KOPT-K1 (cell line): ENCODE data around the gene APCDD1L.
"Not testable (repeated sequence)": the region's sequence is repeated elsewhere in the genome, so short reads cannot be mapped to it uniquely, and the experiment has no call there.

Source experiments
- H3K27ac ChIP-seq: fragments of 200-600 bp; sonication (generic); 2 replicates; pipeline ENCODE4 v1.5.1; 2016; ENCODE audit warnings: antibody characterized with exemption, mild to moderate bottlenecking, low read depth, low read length; ENCODE audit not compliant: poor library complexity, severe bottlenecking
- H3K36me3 ChIP-seq: fragments of 200-600 bp; sonication (generic); 2 replicates; pipeline ENCODE4 v1.5.1; 2017; ENCODE audit warnings: antibody characterized with exemption, mild to moderate bottlenecking, low read length, moderate library complexity; ENCODE audit not compliant: insufficient read depth
- H3K9me3 ChIP-seq: fragments of 200-600 bp; sonication (generic); 2 replicates; pipeline ENCODE4 v1.5.1; 2017; ENCODE audit warnings: antibody characterized with exemption, low read length, mild to moderate bottlenecking; ENCODE audit not compliant: insufficient read depth, poor library complexity, severe bottlenecking

Gene APCDD1L

DNA sequence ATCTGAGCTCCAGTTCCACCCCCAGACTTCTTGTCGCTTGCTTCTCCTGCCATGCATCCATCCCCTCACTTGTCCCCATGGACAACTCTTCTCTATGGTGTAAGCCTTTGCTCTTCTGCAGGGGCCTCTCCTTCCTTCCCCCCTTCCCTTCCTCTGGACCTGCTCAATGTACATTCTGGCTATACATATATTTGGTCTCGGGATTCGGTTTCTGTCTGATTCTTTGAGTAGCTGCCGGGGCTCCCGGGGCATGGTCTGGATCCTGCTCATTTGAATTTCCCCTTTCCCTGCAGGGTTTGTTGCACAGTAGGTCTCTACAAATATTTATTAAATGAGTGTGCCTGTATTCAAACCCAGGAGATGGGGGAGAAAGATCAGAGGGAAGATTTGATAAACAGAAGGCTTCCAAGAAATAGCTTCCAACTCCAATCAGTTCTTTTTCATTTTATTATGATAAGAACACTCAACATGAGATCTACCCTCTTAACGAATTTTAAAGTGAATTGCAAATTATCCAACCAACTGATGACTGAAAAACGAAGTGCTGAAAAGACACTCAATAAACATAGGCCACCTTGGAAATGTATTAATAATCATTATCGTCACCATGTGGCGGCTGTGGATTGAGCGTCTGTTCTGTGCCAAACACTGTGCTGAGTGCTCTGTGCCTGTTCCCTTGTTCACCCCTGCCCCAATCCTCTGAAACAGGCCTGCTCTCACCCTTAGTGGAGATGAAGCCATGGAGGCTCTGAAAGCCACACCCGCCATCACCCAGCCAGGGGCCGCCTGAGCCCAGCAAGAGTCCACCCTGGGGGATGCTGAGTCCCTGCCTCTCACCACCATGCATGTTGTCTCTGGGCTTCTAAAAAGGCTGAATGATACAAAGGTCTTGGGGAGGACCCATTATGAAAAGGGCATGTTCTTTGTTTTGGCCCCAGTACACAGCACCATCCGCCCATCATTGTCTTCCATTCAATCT is 34.3 kb upstream of the APCDD1L start:
- no peaks in the 10 kb centered on the region for H3K9me3 ChIP-seq
- no peak overlapping the region for H3K27ac ChIP-seq

DNA sequence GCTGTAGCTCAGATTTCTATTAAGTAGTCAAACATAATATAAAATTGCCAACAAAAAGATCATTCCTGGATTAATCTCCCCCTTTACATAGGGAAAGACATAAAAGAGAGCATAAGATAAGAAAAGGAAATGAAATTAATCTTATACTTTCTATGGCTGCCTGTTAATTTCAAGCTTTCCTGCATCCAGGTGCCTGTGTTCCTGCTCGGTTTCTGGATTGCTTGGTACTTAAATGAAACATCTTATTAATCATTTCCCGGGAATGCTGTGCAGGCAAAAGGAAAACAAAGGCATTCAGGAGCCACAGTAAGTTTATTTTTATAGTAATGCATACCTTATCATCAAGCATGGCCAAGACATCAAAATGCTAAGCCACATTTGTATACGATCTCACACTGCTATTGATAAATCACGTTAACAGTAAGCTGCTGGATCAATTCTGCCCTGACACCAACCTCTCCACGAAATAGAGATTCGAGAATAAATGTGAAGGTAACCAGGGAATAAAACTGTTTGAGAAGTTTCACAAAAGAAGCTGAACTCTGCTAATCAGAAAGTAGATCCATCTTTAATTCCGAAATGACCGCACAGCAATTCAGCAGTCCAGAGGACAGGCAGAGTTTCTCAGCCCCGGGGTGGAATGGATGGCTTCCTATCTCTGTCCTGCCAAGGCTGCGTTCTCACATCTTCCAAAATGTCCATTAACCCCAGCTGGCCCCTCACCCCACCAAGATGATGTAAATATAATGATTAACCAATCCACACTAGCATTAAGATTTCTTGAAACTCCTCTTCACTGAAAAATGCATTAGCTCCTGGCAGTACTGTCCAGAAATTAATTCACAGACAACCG is 32.6 kb upstream of the APCDD1L start:
- no peaks in the 10 kb centered on the region for H3K9me3 ChIP-seq
- no peaks in the 10 kb centered on the region for H3K36me3 ChIP-seq
- H3K27ac ChIP-seq = no peak overlapping the region

More for the DNA sequence above, 34.3 kb upstream of the APCDD1L start:
- no peaks in the 10 kb centered on the region for H3K36me3 ChIP-seq

DNA sequence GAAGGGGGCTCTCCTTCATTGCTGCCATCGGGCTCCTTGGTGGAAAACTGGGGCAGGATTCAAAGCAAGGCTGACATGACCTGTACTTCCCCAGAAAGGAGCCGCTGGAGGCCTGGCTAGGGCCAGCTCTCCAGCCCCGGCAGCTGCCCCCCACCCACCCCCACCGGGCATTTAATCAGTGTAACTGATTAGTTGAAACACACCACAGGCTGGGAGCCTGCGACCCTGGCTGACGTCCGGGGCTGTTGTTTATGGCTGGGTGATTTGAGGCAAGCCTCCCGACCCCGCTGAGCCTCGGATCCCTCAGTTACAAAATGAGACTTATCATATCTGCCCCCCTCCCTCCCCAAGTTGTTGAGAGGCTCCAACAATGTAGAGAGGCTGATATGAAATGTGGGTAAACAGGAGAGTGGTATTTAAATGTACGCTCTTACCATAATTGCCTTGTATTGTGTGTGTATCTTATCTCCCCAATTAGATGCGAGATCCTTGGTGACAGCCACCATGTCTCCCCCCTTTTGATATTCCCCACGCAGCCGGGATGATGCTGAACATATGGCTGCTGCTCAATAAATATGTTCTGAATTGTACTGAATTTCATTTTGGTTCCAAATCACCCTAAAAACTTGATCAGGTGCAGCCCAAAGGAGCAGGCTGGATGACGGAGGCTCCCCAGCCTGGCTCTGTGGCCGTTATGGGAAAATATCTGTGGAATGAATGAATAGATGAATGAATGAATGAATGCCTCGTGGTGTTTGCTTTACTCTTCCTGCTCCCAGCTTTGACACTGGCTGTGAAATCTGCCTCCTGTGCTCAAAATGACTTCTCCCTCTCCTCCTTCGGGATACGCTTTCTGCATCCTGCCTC is 31.8 kb upstream of the APCDD1L start:
- Histone ChIP-seq H3K27ac (no peak overlapping the region), H3K36me3 (no peaks in the 10 kb centered on the region), H3K9me3 (no peaks in the 10 kb centered on the region)

DNA sequence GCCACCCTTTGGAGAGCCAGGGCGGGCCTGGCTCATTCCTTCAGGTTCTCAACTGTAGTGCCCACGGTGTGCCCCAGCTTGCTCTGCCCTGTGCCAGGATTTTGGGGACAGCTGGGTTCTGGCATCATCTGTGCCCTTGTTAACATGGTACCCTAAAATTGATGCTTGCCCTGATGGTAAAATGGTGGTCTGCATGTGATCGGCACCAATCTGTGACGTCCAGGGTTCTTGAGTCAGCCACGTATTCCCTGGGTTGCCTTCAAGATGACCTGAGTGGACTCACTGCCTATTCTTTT is 31.2 kb upstream of the APCDD1L start:
- no peaks in the 10 kb centered on the region for H3K9me3 ChIP-seq
- no peak overlapping the region for H3K27ac ChIP-seq
- H3K36me3 ChIP-seq = no peaks in the 10 kb centered on the region

DNA sequence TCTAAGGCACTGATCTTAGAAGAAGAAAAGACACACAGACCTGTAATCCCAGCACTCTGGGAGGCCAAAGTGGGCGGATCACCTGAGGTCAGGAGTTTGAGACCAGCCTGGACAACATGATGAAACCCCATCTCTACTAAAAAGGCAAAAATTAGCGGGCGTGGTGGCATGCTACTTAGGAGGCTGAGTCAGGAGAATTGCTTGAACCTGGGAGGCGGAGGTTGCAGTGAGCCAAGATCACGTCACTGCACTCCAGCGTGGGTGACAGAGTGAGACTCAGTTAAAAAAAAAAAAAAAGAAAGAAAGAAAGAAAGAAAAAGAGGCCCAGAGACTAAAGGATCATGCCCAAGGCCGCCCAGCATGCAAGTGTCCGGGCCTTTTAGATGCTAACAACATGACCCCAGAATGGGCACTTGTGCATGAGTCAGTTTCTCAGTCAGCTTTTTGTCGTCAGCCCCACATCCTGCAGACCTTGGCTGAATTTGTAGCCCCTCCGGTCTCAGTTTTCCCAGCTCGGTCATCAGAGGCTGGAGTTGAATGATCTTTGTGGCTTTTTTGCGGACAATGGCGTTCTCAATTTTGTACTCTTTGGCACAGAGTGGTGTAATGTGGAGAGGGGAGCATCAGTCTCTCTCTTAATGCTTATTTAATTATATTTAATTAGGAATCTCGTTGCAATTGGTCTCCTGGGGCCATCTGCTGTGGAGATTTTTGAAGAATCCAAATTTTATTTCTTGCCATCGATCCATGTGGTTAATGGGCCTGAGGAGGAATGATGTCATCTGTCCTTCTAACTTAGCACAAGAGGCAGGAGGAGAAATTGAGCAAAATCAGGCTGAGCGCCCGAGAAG is 30.6 kb upstream of the APCDD1L start:
- no peak overlapping the region for H3K27ac ChIP-seq
- no peaks in the 10 kb centered on the region for H3K9me3 ChIP-seq
- no peaks in the 10 kb centered on the region for H3K36me3 ChIP-seq

DNA sequence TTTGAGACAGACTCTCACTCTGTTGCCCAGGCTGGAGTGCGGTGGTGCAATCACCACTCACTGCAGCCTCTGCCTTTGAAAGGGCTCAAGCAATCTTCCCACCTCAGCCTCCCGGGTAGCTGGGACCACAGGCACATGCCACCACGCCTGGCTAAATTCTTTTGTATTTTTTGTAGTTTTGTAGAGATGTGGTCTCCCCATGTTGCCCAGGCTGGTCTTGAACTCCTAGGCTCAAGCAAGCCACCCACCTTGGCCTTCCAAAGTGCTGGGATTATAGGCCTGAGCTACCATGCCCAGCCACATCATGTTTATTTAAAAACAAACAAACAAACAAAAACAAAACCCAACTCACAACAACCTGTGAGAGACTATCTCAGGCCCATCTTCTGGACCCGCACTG is 29.7 kb upstream of the APCDD1L start:
- Histone ChIP-seq H3K36me3 (no peaks in the 10 kb centered on the region), H3K9me3 (no peaks in the 10 kb centered on the region)

DNA sequence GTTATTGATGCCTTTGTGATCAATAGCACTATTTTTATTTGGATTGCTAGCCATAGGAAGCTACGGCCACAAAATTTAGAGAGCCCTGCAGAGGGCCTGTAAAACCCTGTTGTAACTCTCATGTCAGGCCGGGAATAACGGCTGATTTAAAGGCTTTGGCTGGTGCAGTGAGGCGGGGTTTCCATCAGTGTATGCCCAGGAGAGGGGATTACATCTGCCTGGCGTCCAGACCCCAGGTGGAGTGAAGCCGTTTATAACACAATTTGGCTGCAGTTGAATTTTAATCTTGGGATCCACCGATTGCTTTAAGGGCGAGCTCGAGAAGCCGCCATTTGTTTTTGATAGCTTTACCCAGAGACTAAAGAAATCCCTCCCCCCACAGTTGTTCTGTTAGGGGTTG is 29.1 kb upstream of the APCDD1L start:
- Histone ChIP-seq H3K27ac (no peak overlapping the region), H3K9me3 (no peaks in the 10 kb centered on the region)

More for the DNA sequence above, 29.7 kb upstream of the APCDD1L start:
- no peak overlapping the region for H3K27ac ChIP-seq

DNA sequence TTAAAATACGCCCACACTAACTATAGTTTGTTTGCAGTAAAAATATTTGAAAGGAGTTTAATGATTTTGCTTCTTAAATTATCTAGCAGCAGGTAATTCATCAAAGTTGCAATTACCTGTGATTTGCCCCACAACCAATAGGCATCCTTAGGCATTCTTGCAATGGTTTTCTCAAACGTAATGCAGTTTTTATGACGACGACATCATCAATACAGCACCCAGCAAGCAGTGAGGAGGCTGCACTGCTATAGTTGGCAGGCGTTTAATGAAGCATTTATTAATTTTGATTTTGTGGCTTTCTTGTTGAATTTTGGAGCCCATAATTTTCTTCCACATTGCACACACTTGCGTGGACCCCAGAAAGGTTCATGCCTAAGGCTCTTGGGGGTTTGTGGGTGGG is 28.1 kb upstream of the APCDD1L start:
- no peak overlapping the region for H3K27ac ChIP-seq
- peaks cover 8% of the 10 kb centered on the region for H3K9me3 ChIP-seq
- no peaks in the 10 kb centered on the region for H3K36me3 ChIP-seq

More for the DNA sequence above, 29.1 kb upstream of the APCDD1L start:
- no peaks in the 10 kb centered on the region for H3K36me3 ChIP-seq

DNA sequence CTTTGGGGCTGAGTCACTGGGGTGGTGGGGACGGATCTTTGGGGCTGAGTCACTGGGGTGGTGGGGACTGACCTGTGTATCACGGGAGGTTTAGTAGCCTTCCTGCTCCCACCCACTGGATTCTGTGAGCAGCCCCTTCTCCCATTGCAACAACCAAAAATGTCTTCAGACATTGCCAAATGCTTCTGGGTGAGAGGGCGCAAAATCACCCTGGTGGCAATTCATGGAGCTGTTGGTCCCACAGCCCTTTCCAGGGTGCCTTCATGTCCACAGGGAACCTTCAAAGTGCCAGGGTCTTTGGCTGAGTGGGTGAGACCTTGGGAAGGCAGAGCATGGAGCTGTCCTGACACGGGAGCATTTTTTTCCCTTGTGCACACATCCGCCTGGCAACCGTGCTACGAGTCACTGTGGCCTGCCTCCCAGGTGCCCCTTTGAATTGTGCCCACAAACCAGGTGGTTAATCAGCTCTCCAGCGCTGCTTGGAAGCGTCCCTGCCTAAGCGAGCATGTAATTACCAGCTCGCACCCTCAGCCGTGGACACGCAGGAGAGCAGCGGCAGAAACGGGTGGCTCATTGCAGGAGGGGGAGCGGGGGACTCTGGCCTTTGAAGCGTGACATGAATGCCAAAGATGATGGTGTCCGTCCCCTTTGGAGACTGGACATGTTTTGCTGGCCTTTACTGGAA is 27.4 kb upstream of the APCDD1L start:
- Histone ChIP-seq H3K36me3 (no peaks in the 10 kb centered on the region), H3K9me3 (peaks cover 16% of the 10 kb centered on the region), H3K27ac (no peak overlapping the region)

DNA sequence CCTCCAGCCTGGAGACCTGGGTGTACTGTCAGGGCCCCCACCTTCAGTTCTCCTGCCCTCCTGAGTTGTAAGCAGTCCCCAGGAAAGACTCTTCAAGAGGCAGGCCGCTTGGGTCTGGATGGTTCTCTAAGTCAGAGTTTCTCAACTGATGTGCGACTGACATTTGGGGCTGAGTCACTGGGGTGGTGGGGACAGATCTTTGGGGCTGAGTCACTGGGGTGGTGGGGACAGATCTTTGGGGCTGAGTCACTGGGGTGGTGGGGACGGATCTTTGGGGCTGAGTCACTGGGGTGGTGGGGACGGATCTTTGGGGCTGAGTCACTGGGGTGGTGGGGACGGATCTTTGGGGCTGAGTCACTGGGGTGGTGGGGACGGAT is 26.8 kb upstream of the APCDD1L start:
- H3K36me3 ChIP-seq, H3K27ac ChIP-seq: not testable (repeated sequence)
- peaks cover 17% of the 10 kb centered on the region for H3K9me3 ChIP-seq

DNA sequence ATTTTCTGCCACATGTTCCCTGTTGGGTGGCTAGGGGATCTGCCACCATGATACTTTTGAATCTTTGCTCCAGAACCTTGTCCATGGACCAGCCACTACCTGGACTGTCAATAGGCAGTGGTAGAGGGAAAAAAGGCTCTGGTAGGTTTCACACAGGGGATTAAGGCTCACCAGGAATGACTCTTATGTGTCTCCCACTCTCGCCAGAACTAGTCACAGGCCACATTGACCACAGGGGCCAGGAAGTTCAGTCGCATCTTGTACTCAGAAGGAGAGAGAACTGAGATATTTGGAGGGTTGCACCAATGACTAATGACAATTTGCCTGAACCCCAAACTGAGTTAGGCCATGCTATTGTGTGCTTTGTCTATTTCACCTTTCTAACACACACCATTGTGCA is 23.6 kb upstream of the APCDD1L start:
- H3K9me3 ChIP-seq = peaks cover 17% of the 10 kb centered on the region
- H3K36me3 ChIP-seq = no peaks in the 10 kb centered on the region
- H3K27ac ChIP-seq = no peak overlapping the region

DNA sequence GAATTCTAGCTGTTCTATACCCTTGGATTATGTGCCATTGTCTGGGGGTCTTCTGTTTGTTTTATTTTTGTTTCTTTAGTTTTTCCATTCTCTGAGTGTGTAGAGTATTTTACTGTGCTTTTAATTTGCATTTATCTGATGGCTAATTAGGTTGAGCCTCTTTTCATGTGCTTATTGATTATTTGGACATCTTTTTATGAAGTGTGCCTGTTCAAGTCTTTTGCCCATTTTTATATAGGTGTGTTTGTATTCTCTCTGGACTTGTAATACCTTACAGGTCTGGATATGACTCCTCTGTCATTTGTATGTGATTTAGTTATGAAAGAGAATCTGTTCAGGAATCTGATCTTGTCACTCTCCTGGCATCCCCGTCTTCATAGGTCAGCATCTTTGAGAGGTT is 22.6 kb upstream of the APCDD1L start:
- H3K9me3 ChIP-seq = peaks cover 21% of the 10 kb centered on the region
- H3K27ac ChIP-seq = no peak overlapping the region

DNA sequence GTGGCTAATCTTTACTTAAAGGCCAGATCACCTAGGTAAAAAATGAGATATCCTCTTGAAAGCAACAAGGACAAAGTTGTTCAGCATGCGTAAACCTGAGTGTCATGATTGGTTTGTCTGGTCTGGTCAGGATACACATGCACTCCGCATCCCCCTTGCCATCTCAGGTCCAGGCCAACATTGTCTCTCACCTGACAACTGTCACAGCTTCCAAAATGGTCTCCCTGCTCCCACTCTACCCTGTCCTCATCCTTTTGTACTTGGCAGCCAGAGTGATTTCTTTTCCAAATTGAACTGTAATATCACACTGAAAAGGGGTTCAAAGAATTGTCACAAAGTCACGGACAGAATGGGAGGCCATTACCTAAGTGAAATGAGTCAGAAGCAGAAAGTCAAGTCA is 21.1 kb upstream of the APCDD1L start:
- Histone ChIP-seq H3K9me3 (peaks cover 36% of the 10 kb centered on the region), H3K27ac (no peak overlapping the region), H3K36me3 (no peaks in the 10 kb centered on the region)

More for the DNA sequence above, 22.6 kb upstream of the APCDD1L start:
- H3K36me3 ChIP-seq = no peaks in the 10 kb centered on the region

DNA sequence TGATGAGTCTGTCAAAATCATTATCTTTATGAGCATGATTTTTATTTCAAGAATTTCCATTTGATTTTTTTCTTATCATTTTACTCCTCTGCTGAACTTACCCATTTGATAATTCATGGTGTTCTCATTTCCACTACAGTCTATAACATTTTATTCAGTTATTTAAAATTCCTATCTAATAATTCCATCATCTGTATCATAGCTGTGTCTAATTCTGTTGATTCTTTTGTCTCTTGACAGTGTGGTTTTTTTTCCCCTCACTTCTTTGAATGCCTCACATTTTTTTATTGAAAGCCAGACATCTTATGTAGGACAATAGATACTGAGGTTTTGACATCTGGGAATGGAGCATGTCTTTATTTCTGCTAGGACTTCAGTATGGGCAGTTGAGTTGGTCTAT is 16.5 kb upstream of the APCDD1L start:
- H3K27ac ChIP-seq = no peak overlapping the region

More for the DNA sequence above, 16.5 kb upstream of the APCDD1L start:
- Histone ChIP-seq H3K9me3 (peaks cover 32% of the 10 kb centered on the region), H3K36me3 (no peaks in the 10 kb centered on the region)
